Measurements from ENCODE around the gene SLC22A17.

Gene SLC22A17

DNA sequence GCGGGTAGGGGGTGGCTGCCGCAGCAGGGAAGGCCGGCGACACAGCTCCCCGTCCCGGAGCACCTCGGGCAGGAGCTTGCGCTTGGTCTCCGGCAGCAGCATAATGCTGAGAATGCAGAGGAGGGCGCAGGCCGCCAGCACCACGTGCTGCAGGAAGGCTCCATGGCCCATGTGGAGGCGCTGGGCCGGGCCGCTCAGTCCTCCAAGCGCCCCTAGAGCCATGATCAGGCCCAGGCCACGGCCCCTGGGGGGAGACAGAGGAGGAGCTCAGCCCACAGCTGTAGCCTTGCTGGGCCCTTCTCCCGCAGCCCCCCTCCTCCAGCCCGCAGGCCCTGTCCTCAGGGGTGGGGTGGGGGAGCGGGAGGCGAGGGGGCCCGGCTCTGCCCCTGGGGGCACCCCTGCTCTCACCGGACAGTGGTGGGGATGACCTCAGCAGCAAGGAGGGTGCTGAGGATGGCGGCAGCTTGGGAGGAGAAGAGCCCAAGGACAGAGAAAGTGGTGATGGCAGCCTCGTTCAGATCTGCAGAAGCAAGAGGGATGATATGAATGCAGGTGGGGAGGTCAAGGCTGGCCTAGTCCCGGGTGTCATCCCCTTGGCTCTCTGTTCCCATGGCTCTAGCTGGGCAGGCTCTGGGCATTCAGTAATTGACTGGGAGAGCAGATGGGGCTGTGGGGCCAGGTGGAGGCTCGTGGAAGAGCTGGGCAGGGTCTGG lies 5.8 kb downstream of the SLC22A17 start:
- Histone ChIP-seq H3K4me1 (ENCODE audit: control insufficient read depth, low read length) (no peaks in the 10 kb centered on the region), H3K4me2 (ENCODE audit: low read length) (no peak overlapping the region), H3K9me3 (ENCODE audit: control insufficient read depth, insufficient read depth, low read length) (no peaks in the 10 kb centered on the region), H3K4me3 (ENCODE audit: low read length) (no peak overlapping the region), H3K27ac (ENCODE audit: low read depth, low read length) (no peak overlapping the region), H3K27me3 (ENCODE audit: control insufficient read depth, low read length) (peaks cover 6% of the 10 kb centered on the region), H3F3A (ENCODE audit: control insufficient read depth, insufficient read depth) (no peaks in the 10 kb centered on the region), H3K9me2 (replicated peaks; ENCODE audit: control insufficient read depth, low read length) (no peaks in the 10 kb centered on the region), H3K79me2 (ENCODE audit: control insufficient read depth, low read length) (no peaks in the 10 kb centered on the region), H4K20me1 (ENCODE audit: control insufficient read depth, insufficient read depth, low read depth, low read length) (no peaks in the 10 kb centered on the region), H3K36me3 (ENCODE audit: control insufficient read depth, low read length) (no peaks in the 10 kb centered on the region)
- no peak for TF ChIP-seq EZH2phosphoT487 (IDR thresholded peaks at IDR 0.05; ENCODE audit: borderline replicate concordance, low read length)
- TF ChIP-seq, protein P1, sequence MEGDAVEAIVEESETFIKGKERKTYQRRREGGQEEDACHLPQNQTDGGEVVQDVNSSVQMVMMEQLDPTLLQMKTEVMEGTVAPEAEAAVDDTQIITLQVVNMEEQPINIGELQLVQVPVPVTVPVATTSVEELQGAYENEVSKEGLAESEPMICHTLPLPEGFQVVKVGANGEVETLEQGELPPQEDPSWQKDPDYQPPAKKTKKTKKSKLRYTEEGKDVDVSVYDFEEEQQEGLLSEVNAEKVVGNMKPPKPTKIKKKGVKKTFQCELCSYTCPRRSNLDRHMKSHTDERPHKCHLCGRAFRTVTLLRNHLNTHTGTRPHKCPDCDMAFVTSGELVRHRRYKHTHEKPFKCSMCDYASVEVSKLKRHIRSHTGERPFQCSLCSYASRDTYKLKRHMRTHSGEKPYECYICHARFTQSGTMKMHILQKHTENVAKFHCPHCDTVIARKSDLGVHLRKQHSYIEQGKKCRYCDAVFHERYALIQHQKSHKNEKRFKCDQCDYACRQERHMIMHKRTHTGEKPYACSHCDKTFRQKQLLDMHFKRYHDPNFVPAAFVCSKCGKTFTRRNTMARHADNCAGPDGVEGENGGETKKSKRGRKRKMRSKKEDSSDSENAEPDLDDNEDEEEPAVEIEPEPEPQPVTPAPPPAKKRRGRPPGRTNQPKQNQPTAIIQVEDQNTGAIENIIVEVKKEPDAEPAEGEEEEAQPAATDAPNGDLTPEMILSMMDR (IDR thresholded peaks at IDR 0.05; ENCODE audit: low read depth, low read length, poor library complexity, severe bottlenecking) = no peak

DNA sequence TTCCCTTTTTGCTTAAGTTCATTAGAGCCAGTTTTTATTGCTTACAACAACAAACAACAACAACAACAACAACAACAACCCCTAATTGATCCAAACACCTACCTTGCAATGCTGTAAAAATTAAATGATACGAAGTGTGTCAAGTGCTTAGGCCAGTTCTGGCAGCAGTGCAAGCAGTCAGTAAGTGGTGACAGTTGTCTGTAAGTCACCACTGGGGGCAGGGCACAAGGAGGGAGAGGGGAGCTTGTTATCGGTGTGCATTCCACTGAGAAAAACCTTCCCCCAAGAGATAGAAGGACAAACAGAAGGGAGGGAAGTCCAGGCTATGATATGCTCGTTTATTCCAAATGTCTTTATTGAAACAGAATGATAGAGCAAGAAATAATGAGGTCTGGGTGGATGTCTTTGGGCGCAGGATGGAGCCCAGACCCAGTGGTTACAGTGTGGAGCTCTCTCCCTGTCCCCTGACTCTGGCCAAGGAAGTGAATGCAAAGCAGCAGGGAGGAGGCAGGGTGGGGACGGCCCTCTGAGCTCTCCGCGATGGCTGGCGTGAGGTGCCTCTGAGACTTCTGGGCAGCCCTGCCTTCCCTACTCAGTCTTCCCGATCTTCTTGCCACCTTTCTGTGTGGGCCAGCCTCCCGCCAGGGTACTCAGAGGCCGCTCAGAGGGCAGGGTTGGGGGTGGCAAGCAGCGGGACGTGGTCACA lies 6.5 kb downstream of the SLC22A17 start:
- Histone ChIP-seq H3K4me2 (ENCODE audit: low read length) (no peak overlapping the region), H3K36me3 (ENCODE audit: control insufficient read depth, low read length) (no peaks in the 10 kb centered on the region), H3K9me3 (ENCODE audit: control insufficient read depth, insufficient read depth, low read length) (no peaks in the 10 kb centered on the region), H3F3A (ENCODE audit: control insufficient read depth, insufficient read depth) (no peaks in the 10 kb centered on the region), H3K27ac (ENCODE audit: low read depth, low read length) (no peak overlapping the region), H3K27me3 (ENCODE audit: control insufficient read depth, low read length) (peaks cover 6% of the 10 kb centered on the region), H3K9me2 (replicated peaks; ENCODE audit: control insufficient read depth, low read length) (no peaks in the 10 kb centered on the region), H3K4me3 (ENCODE audit: low read length) (no peak overlapping the region), H4K20me1 (ENCODE audit: control insufficient read depth, insufficient read depth, low read depth, low read length) (no peaks in the 10 kb centered on the region), H3K4me1 (ENCODE audit: control insufficient read depth, low read length) (no peaks in the 10 kb centered on the region), H3K79me2 (ENCODE audit: control insufficient read depth, low read length) (no peaks in the 10 kb centered on the region)
- TF ChIP-seq, protein P1 (IDR thresholded peaks at IDR 0.05; ENCODE audit: low read depth, low read length, poor library complexity, severe bottlenecking) = no peak
- no peak for TF ChIP-seq EZH2phosphoT487 (IDR thresholded peaks at IDR 0.05; ENCODE audit: borderline replicate concordance, low read length)

DNA sequence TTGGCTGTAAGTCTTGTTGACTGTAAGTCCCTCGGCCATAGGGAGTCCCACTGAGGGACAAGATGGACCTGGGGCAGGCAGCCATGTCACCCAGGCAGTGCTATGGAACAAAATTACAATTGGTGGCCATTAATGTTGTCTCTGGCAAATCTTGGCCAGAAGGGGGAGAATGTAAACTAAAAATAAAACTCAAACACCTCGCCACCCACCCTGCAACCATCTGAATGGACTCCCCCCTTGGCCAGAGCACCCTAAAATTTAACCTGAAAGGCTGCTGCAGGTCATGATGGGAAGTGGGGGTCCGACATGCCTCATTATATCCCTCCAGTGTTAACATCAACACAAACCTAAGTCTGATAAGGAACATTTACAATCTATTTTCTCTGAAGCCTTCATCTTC lies 8.2 kb downstream of the SLC22A17 start:
- H3K9me3 ChIP-seq (ENCODE audit: control insufficient read depth, insufficient read depth, low read length) = no peaks in the 10 kb centered on the region
- no peak overlapping the region for H3K4me2 ChIP-seq (ENCODE audit: low read length)
- H3K79me2 ChIP-seq (ENCODE audit: control insufficient read depth, low read length) = no peaks in the 10 kb centered on the region
- H3K27ac ChIP-seq (ENCODE audit: low read depth, low read length) = no peak overlapping the region
- H3K9me2 ChIP-seq (replicated peaks; ENCODE audit: control insufficient read depth, low read length) = no peaks in the 10 kb centered on the region
- no peaks in the 10 kb centered on the region for H4K20me1 ChIP-seq (ENCODE audit: control insufficient read depth, insufficient read depth, low read depth, low read length)
- H3F3A ChIP-seq (ENCODE audit: control insufficient read depth, insufficient read depth) = no peaks in the 10 kb centered on the region
- H3K27me3 ChIP-seq (ENCODE audit: control insufficient read depth, low read length) = peaks cover 6% of the 10 kb centered on the region
- no peaks in the 10 kb centered on the region for H3K36me3 ChIP-seq (ENCODE audit: control insufficient read depth, low read length)
- H3K4me1 ChIP-seq (ENCODE audit: control insufficient read depth, low read length) = no peaks in the 10 kb centered on the region
- no peak for TF ChIP-seq EZH2phosphoT487 (IDR thresholded peaks at IDR 0.05; ENCODE audit: borderline replicate concordance, low read length)
- TF ChIP-seq, protein P1 (IDR thresholded peaks at IDR 0.05; ENCODE audit: low read depth, low read length, poor library complexity, severe bottlenecking) = no peak
- H3K4me3 ChIP-seq (ENCODE audit: low read length) = no peak overlapping the region
